Hair follicle dermal papilla cell (primary cell): Measurements from ENCODE around the gene CRK. TPM values are rescaled to one million over a fixed set of nuclear protein-coding genes. Genes with fewer than 3 reads are reported as not detected.

Experiments
- total RNA-seq: library from RNA; depleted of rRNA; stranded (reverse); fragments of >200 nt; gene quantifications from 2 replicates; pipeline ENCODE4 v1.2.3, GENCODE V29; 2012

The CRK gene
- total RNA-seq = 100 and 125 TPM in 2 replicates

GRCh38 chr17:1455797-1456599 is at the start of gene CRK:
Gene CRK, minus strand, starts transcription at chr17:1456232. Its CDS starts 115 bp downstream, at chr17:1456117.

DNA sequence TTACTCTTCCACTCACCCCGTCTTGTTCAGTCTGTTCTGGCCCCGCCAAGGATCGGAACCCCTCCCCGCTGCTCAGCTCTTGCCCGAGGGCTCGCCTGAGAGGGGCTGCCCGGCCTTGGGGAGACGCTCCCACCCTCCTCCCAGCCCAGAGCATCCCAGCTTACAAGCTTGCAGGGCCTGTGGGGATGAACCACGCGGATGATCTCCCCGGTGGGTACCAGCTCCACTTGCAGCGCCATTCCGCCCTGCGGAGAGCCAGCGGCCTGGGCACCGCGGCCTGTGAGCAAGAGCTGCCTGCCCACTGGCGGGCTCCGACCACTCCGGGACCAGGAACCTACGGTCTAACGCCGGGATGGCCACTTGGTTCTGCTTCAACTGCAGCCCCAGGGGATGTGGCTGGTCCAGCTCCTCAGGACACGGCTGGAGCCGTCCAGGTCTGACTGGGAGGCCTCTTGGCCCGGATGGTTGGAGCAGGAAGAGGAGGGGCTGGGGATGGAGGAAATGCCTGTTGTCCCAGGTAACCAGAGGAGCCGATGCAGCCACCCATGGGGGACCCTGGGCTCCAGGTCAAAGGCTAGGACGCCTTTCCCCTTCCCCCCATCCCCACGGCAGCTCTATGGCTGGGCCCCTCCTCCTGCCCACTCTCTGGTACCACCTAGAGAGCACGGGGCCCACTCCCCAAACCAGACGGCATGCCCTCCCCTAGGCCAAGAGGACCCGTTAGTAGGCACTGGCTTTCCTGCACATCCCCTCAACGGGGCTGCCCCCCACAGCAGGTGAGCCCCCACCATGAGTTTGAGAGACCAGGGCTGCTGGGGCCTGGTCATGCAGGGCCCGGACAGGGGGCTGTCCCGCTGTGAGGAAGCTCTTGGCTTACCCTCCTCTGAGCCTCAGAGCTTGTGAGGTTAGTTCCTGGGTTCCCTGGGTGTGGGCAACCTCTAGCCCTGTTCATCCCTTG is 36.5 kb upstream of the CRK start, which contains the start of gene MYO1C:
TSS of gene MYO1C (minus strand) at position 438 of the 958 bp plus-strand sequence. CDS start at position 239, 199 bp downstream.

GRCh38 chr17:1399679-1400512 is 56.1 kb downstream of the CRK start, which contains the start of gene YWHAE:
Gene YWHAE, minus strand, starts transcription at chr17:1400222. Its CDS starts 112 bp downstream, at chr17:1400110.

Other genes with a start within 250 kb of the CRK start
- not detected in 2 replicates for gene BHLHA9, start 185.8 kb downstream of the CRK start, total RNA-seq
- not detected in 2 replicates for gene TRARG1, start 176.6 kb downstream of the CRK start, total RNA-seq
- gene YWHAE, start 56.0 kb downstream of the CRK start, total RNA-seq = 434 and 439 TPM in 2 replicates
- gene MYO1C, start 36.5 kb upstream of the CRK start, total RNA-seq = 335 and 338 TPM in 2 replicates
- 50.2 and 55.8 TPM in 2 replicates for gene INPP5K, start 60.4 kb upstream of the CRK start, total RNA-seq
- gene PITPNA, start 106.6 kb upstream of the CRK start, total RNA-seq = 23.2 and 25.6 TPM in 2 replicates
- gene SLC43A2, start 172.6 kb upstream of the CRK start, total RNA-seq = 6.0 and 8.5 TPM in 2 replicates
- gene SCARF1, start 189.5 kb upstream of the CRK start, total RNA-seq = 0.49 and 0.61 TPM in 2 replicates
- 3.7 and 6.3 TPM in 2 replicates for gene RILP, start 193.6 kb upstream of the CRK start, total RNA-seq
- 137 and 162 TPM in 2 replicates for gene PRPF8, start 228.6 kb upstream of the CRK start, total RNA-seq